Mesenchymal stem cell (in vitro differentiated cells and primary cell): ENCODE measurements around the gene VCPKMT.

Source experiments
- DNase-seq: peaks from one replicate; pipeline ENCODE4 v3.0.0-alpha.2; 2013
- H2AFZ ChIP-seq: one replicate; pipeline ENCODE4 v1.6.1; 2013; ENCODE audit warnings: low read depth, mild to moderate bottlenecking, control low read depth, inconsistent platforms, low read length, moderate library complexity
- H2AK5ac ChIP-seq: 2 replicates; pipeline ENCODE4 v1.6.1; 2013; ENCODE audit warnings: low read length, moderate library complexity, mild to moderate bottlenecking, inconsistent platforms; ENCODE audit not compliant: severe bottlenecking
- H2BK120ac ChIP-seq: one replicate; pipeline ENCODE4 v1.6.1; 2013; ENCODE audit warnings: low read depth, mild to moderate bottlenecking, inconsistent platforms, low read length, moderate library complexity
- H2BK12ac ChIP-seq, 2 experiments: one replicate each; pipeline ENCODE4 v1.6.1; 2013; ENCODE audit warnings: inconsistent platforms in 2 of 2, low read length in 2 of 2, mild to moderate bottlenecking in 2 of 2, moderate library complexity in 2 of 2, control low read depth in 1 of 2
- H2BK15ac ChIP-seq: one replicate; pipeline ENCODE4 v1.6.1; 2013; ENCODE audit warnings: mild to moderate bottlenecking, low read depth, inconsistent platforms; ENCODE audit not compliant: poor library complexity, severe bottlenecking
- H2BK5ac ChIP-seq: 2 replicates; pipeline ENCODE4 v1.6.1; 2013; ENCODE audit warnings: low read depth, mild to moderate bottlenecking, low read length, control low read depth, inconsistent platforms; ENCODE audit not compliant: poor library complexity, severe bottlenecking
- H3K14ac ChIP-seq, 2 experiments: one replicate each; pipeline ENCODE4 v1.6.1; 2013; ENCODE audit warnings: inconsistent platforms in 2 of 2, low read length in 2 of 2, control low read depth in 1 of 2, mild to moderate bottlenecking in 1 of 2, moderate library complexity in 1 of 2
- H3K18ac ChIP-seq, 2 experiments: one replicate each; pipeline ENCODE4 v1.6.1; 2013; ENCODE audit warnings: inconsistent platforms in 2 of 2, low read length in 2 of 2, control low read depth in 1 of 2, low read depth in 1 of 2, mild to moderate bottlenecking in 1 of 2
- H3K23ac ChIP-seq, 2 experiments: one replicate each; pipeline ENCODE4 v1.6.1; 2013; ENCODE audit warnings: inconsistent platforms in 2 of 2, low read length in 2 of 2, mild to moderate bottlenecking in 2 of 2, moderate library complexity in 2 of 2, control low read depth in 1 of 2
- H3K27ac ChIP-seq: 2 replicates; pipeline ENCODE4 v1.5.1; 2013; ENCODE audit warnings: mild to moderate bottlenecking, moderate library complexity, low read length, control low read depth, inconsistent platforms; ENCODE audit not compliant: poor library complexity, severe bottlenecking
- H3K27me3 ChIP-seq, 2 experiments: 2 replicates each; pipeline versions ENCODE4 v1.6.1 to v1.7.0; 2013; ENCODE audit warnings: low read length in 2 of 2, mild to moderate bottlenecking in 2 of 2, moderate library complexity in 2 of 2, control low read depth in 1 of 2, inconsistent platforms in 1 of 2; ENCODE audit not compliant: control insufficient read depth in 1 of 2, insufficient read depth in 1 of 2
- H3K36me3 ChIP-seq, 2 experiments: 2 replicates each; pipeline versions ENCODE4 v1.6.1 to v1.7.0; 2013; ENCODE audit warnings: low read length in 2 of 2, control low read depth in 1 of 2, inconsistent platforms in 1 of 2, low read depth in 1 of 2, mild to moderate bottlenecking in 1 of 2; ENCODE audit not compliant: insufficient read depth in 2 of 2, control insufficient read depth in 1 of 2
- H3K4ac ChIP-seq, 2 experiments: one replicate each; pipeline ENCODE4 v1.6.1; 2013; ENCODE audit warnings: inconsistent platforms in 2 of 2, low read length in 2 of 2, mild to moderate bottlenecking in 2 of 2, moderate library complexity in 2 of 2, control low read depth in 1 of 2, low read depth in 1 of 2
- H3K4me1 ChIP-seq: 2 replicates; pipeline ENCODE4 v1.6.1; 2013; ENCODE audit warnings: low read depth, low read length, control low read depth; ENCODE audit not compliant: control insufficient read depth, insufficient read depth
- H3K4me2 ChIP-seq: 2 replicates; pipeline ENCODE4 v1.6.1; 2013; ENCODE audit warnings: low read length, mild to moderate bottlenecking, inconsistent platforms; ENCODE audit not compliant: poor library complexity, severe bottlenecking
- H3K4me3 ChIP-seq, 2 experiments: 2 replicates each; pipeline versions ENCODE4 v1.5.1 to v1.7.0; 2013; ENCODE audit warnings: low read length in 2 of 2, mild to moderate bottlenecking in 2 of 2, control low read depth in 1 of 2, low read depth in 1 of 2; ENCODE audit not compliant: insufficient read depth in 1 of 2
- H3K79me1 ChIP-seq: replicated peaks from 2 replicates; pipeline ENCODE4 v1.6.1; 2013; ENCODE audit warnings: mild to moderate bottlenecking, control low read depth, low read length, inconsistent platforms; ENCODE audit not compliant: poor library complexity, severe bottlenecking
- H3K9ac ChIP-seq: 2 replicates; pipeline ENCODE4 v1.7.0; 2013; ENCODE audit warnings: mild to moderate bottlenecking, low read length, moderate library complexity
- H3K9me3 ChIP-seq: 2 replicates; pipeline ENCODE4 v1.7.0; 2013; ENCODE audit warnings: mild to moderate bottlenecking, low read length; ENCODE audit not compliant: control insufficient read depth
- H4K8ac ChIP-seq: one replicate; pipeline ENCODE4 v1.6.1; 2013; ENCODE audit warnings: inconsistent platforms, mild to moderate bottlenecking, low read length, moderate library complexity
- H4K91ac ChIP-seq: one replicate; pipeline ENCODE4 v1.6.1; 2013; ENCODE audit warnings: mild to moderate bottlenecking, low read length, inconsistent platforms
- whole genome bisulfite sequencing: methylation state at CpG from one replicate; pipeline ENCODE4 v1.1.7; 2013; ENCODE audit warnings: mixed read lengths; 5-methylcytosine and 5-hydroxymethylcytosine counted together

VCPKMT gene

GRCh38 chr14:50109342-50109741, 7.0 kb downstream of the VCPKMT start:
- H3K79me1 ChIP-seq = peaks cover 8% of the 10 kb centered on the region
- no peak overlapping the region for H2BK15ac ChIP-seq
- no peak overlapping the region for H4K91ac ChIP-seq
- H2BK5ac ChIP-seq = no peak overlapping the region
- H3K4me1 ChIP-seq = no peaks in the 10 kb centered on the region
- no peak overlapping the region for H2BK12ac ChIP-seq
- no peaks in the 10 kb centered on the region for H3K9me3 ChIP-seq
- H3K36me3 ChIP-seq = peaks cover 36 to 65% of the 10 kb centered on the region in 2 experiments
- no peak overlapping the region for H4K8ac ChIP-seq
- no peak overlapping the region for H2AK5ac ChIP-seq
- no peak overlapping the region for H2AFZ ChIP-seq
- no peak overlapping the region for H3K27ac ChIP-seq
- H3K18ac ChIP-seq = no peak overlapping the region
- no peak overlapping the region for H3K4me3 ChIP-seq
- WGBS = 60% methylated on average over 2 of the region's 6 CpGs
- DNase-seq = peak; percentile 59
- no peak overlapping the region for H3K14ac ChIP-seq
- no peaks in the 10 kb centered on the region for H3K27me3 ChIP-seq
- H2BK120ac ChIP-seq = no peak overlapping the region
- H3K4me2 ChIP-seq = no peak overlapping the region
- H3K9ac ChIP-seq = no peak overlapping the region
- H3K4ac ChIP-seq = no peak overlapping the region
- no peak overlapping the region for H3K23ac ChIP-seq

GRCh38 chr14:50107850-50108249, 8.5 kb downstream of the VCPKMT start:
- DNase-seq = no peak
- H2BK15ac ChIP-seq = no peak overlapping the region
- no peaks in the 10 kb centered on the region for H3K9me3 ChIP-seq
- H3K27me3 ChIP-seq = no peaks in the 10 kb centered on the region
- peaks cover 8% of the 10 kb centered on the region for H3K79me1 ChIP-seq
- no peak overlapping the region for H3K23ac ChIP-seq
- no peak overlapping the region for H3K14ac ChIP-seq
- no peak overlapping the region for H3K9ac ChIP-seq
- no peak overlapping the region for H3K4me3 ChIP-seq
- no peak overlapping the region for H2AK5ac ChIP-seq
- WGBS = 100% methylated on average over 1 of the region's 2 CpGs
- H3K36me3 ChIP-seq = peaks cover 34 to 52% of the 10 kb centered on the region in 2 experiments
- H4K91ac ChIP-seq = no peak overlapping the region
- H4K8ac ChIP-seq = no peak overlapping the region
- H2BK12ac ChIP-seq = no peak overlapping the region
- no peak overlapping the region for H2BK5ac ChIP-seq
- no peak overlapping the region for H2BK120ac ChIP-seq
- no peak overlapping the region for H3K4ac ChIP-seq
- H3K27ac ChIP-seq = no peak overlapping the region
- H2AFZ ChIP-seq = no peak overlapping the region
- no peak overlapping the region for H3K18ac ChIP-seq
- H3K4me1 ChIP-seq = peaks cover 3% of the 10 kb centered on the region
- no peak overlapping the region for H3K4me2 ChIP-seq

- H2BK12ac ChIP-seq = no peak overlapping the region
- no peak overlapping the region for H3K23ac ChIP-seq
- H3K4me2 ChIP-seq = no peak overlapping the region
- H3K18ac ChIP-seq = no peak overlapping the region
- no peak overlapping the region for H2BK15ac ChIP-seq
- H2BK120ac ChIP-seq = no peak overlapping the region
- H3K79me1 ChIP-seq = peaks cover 8% of the 10 kb centered on the region
- H3K36me3 ChIP-seq = peaks cover 24 to 35% of the 10 kb centered on the region in 2 experiments
- H4K91ac ChIP-seq = no peak overlapping the region
- no peaks in the 10 kb centered on the region for H3K9me3 ChIP-seq
- H3K14ac ChIP-seq = no peak overlapping the region
- H4K8ac ChIP-seq = peak overlapping the region; percentile 42
- no peaks in the 10 kb centered on the region for H3K27me3 ChIP-seq
- H3K27ac ChIP-seq = no peak overlapping the region
- H2AK5ac ChIP-seq = no peak overlapping the region
- H3K4ac ChIP-seq = no peak overlapping the region
- DNase-seq = no peak
- H2BK5ac ChIP-seq = no peak overlapping the region
- no peak overlapping the region for H3K4me3 ChIP-seq
- H2AFZ ChIP-seq = no peak overlapping the region
- no peak overlapping the region for H3K9ac ChIP-seq
- WGBS = 87% methylated on average over 4 of the region's 4 CpGs
- peaks cover 3% of the 10 kb centered on the region for H3K4me1 ChIP-seq
These were observed 10.2 kb downstream of the VCPKMT start for GRCh38 chr14:50106178-50106577.

- Histone ChIP-seq H2BK12ac (no peak overlapping the region), H2BK120ac (no peak overlapping the region), H3K14ac (no peak overlapping the region), H3K9ac (no peak overlapping the region), H3K4ac (no peak overlapping the region), H3K9me3 (no peaks in the 10 kb centered on the region), H3K36me3 (peaks cover 15 to 20% of the 10 kb centered on the region in 2 experiments), H4K91ac (no peak overlapping the region), H3K4me1 (peaks cover 7% of the 10 kb centered on the region), H3K18ac (no peak overlapping the region), H3K27ac (peak overlapping the region; percentile 34), H3K23ac (no peak overlapping the region), H2AK5ac (peak overlapping the region; percentile 49), H3K4me3 (no peak overlapping the region), H2BK15ac (no peak overlapping the region), H3K79me1 (peaks cover 7% of the 10 kb centered on the region), H2AFZ (no peak overlapping the region), H4K8ac (no peak overlapping the region), H3K4me2 (peak overlapping the region; percentile 26), H2BK5ac (no peak overlapping the region), H3K27me3 (no peaks in the 10 kb centered on the region)
- 87% methylated on average over 3 of the region's 6 CpGs for WGBS
- no peak for DNase-seq
These were observed 12.8 kb downstream of the VCPKMT start for GRCh38 chr14:50103558-50103957.
